Endothelial cell of umbilical vein (primary cell): ENCODE data around the gene EIF3J.

Experiments
- CTCF ChIP-seq, 2 donors: IDR thresholded peaks; 1 replicate in 1 of 2; 2 replicates in 1 of 2; pipeline ENCODE4 v1.5.1; 2011; ENCODE audit warnings: low read length in 2 of 2, mild to moderate bottlenecking in 2 of 2, moderate library complexity in 2 of 2, control low read depth in 1 of 2, inconsistent platforms in 1 of 2, low read depth in 1 of 2; ENCODE audit not compliant: insufficient read depth in 1 of 2; ENCODE audit errors: extremely low read depth in 1 of 2
- POLR2A ChIP-seq: IDR thresholded peaks from 2 replicates; pipeline ENCODE4 v1.6.1; 2012; ENCODE audit warnings: low read depth, mild to moderate bottlenecking, control low read depth, low read length

- TF ChIP-seq POLR2A (no peak), CTCF (IDR thresholded peaks at IDR 0.05; ENCODE audit: extremely low read depth in 1 of 2, insufficient read depth in 1 of 2, low read depth in 1 of 2, low read length in 2 of 2) (no peak)
Observed at GRCh38 chr15:44591326-44591725, 54.4 kb downstream of the EIF3J start.
